OCI-LY7 (cell line): ENCODE results near the gene SMC5.

Experiments used
- CTCF ChIP-seq: fragments of 200-600 bp; sonication (generic); conservative IDR thresholded peaks from 2 replicates; pipeline ENCODE4 v1.5.1; 2014; ENCODE audit warnings: mild to moderate bottlenecking, antibody characterized with exemption, low read length, moderate library complexity, mixed read lengths
- EZH2phosphoT487 ChIP-seq: fragments of 200-600 bp; sonication (generic); IDR thresholded peaks from 2 replicates; pipeline ENCODE4 v1.6.1; 2018; ENCODE audit warnings: low read depth, borderline replicate concordance, mild to moderate bottlenecking, mixed run types, antibody characterized with exemption, low read length, moderate library complexity, mixed read lengths

GRCh38 chr9:70352802-70353201 lies 94.0 kb downstream of the SMC5 start:
- TF ChIP-seq CTCF (peak; percentile 37; the same call in 1 of the 2 replicates), EZH2phosphoT487 (no peak)
